Measurements from ENCODE around the gene PPBP.

PPBP gene

DNA sequence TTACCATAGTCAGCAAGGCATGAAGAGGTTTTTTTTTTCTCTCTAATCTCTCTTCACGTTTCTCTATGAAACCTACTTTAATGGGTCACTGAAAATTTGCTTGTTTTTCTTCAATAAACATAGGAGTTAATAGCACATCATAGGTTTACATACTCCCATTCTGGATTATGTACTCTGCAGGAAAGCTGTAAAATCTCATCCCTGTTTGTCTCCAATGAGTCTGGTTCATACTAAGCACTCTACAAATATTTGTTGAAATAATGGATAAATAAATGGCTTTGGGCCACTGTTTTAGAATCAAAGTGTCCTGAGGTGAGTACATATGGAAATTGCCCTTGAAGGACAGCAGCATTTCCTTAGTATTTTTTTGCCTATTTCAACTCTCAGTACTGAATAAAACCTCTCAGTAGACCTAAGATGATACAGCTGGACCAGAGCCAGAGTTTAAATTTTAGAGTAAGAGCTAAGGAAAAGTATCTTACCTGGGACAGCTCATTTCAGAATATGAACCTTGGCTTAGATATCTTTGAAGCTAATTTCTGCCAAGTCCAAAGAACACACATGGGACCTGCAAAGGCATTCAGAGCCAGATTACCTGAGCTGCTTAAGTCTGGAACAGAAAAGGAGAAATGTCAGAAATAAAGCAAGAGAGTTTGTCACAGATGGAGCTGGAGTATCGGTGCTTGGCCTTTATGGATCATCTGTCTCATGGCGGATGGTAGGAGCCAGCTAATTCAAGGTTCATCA, 40.6 kb downstream of the PPBP start:
- no peak for DNase-seq

DNA sequence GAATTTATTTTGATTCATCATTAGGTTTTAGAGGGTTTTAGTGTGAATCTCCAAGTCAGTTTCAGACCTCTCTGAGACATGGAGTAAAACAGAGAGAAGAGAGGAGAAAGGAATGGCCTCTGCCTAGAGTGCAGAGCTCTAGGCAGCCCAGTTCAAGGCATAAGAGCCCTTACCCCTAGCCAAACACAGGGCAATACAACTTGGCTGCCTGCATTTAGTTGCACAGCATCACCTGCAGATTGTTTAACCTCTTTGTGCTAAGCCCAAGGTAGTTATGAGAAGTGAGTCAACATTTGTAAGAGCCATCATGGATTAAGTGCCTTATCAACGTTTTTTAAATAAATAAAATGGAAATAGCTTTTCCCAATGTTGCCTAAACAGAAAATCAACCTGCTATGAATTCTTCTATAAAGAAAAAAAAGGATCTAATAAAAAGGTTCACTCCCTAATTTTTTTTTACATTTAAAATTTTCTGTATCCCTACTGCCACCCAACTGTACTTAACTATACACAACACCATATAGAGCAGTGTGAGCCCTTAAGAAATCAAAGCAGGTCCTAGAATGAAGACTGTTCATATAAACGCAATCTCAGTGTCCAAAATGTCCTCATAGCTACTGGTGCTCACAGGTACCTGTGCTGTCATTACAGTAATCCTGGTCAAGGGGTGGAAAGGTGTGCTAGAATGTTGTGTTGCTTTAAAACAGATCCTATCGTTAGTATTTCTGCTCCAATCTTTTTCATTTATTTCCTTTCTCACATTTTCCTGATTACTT, 42.1 kb downstream of the PPBP start:
- no peak for DNase-seq

DNA sequence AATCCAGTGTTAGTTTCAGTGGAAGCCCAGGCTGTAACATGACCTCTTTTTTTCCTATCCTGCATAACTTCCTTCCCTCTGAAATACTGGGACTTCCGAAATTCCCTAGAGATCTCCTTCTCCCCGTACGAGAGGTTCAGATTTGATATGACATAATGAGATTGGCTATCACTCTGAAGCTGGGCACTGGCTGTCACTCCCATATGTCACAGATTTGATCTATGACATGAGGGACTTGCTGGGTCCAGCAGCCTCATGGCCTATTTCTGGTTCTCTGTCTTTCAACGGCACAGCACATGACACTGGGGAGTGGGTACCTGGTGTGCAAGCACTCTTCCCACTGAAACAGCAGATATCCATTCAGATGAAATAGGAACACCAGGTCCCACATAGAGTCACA, 42.9 kb downstream of the PPBP start:
- DNase-seq: no peak

DNA sequence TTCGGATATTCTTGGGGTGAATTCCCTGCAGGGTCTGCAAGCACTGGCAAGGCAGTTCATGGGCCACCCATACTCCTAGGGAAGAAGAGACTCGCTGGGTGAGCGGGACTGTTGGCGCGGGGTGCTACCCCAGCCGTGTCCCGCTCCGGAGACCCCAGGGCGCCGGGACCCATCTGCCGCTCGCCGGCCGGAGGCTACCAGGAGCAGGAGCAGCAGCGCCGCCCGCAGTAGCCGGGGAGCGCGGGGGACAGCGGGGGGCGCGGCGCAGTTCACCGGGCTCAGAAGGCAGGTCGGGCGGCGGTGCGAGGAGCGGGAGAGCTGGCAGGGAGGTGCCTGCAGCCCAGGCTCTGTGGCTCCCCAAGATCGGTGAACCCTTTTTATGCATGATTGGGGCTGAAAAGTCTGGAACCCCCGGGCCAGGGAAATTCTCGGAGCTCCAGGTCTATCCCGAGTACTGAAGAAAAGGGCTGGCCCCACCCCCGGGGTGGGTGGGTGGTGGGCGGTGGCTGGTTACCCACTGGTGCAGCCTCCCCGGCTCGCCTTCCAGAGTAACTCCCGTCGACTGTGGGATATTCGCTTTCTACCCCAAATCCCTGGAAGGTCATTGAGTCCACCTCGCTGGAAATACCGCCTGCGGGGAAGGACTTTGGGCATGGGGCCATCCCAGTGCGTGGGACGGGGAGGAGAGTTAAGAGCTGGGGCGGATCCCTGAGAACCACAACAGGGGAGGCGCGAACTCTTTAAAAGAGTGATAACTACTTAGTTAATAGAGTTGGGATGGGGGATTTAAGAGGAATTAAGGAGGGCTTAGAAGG, 43.7 kb downstream of the PPBP start:
- DNase-seq: no peak

DNA sequence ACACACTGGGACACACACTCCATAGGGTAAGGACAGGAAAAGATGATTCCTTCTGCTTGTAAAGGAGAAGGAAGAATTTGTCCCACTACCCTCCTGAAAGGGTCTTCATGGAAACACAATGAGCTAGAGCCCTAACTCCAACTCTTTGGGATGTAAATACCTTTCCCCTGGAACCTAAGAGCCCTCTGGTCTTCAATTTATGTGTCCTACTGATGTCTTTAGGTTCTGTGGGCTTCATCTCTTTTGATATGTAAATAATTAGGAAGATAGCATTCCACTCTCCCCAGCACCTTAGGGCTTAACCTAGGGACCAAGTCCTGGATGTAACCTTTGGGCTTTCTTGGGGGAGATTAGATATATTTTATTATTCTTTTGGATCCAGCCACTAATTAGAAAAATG, 44.4 kb downstream of the PPBP start:
- DNase-seq: no peak

DNA sequence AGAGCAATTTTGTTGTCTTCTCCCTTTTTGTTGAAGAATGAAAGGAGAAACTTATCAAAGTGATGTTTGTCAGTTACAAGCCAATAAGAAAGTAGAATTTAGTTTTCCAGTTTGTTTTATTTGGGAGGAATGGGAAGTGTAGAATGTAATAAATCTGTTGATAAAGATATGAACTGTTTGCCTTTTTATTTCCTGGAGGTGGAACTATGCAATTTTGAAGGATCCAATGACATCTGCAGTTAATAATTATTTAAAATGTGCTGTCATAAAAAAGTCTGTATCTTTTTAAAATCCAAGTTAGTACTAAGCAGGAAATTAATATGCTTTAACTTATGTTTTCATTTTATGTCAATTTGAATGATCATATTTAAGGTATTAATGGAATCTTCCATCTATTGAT, 51.0 kb downstream of the PPBP start:
- DNase-seq: no peak

All from left hindlimb (tissue), 1 donor.